K562 (cell line): ENCODE measurements around the gene FXR1. TPM values are rescaled to one million over a fixed set of nuclear protein-coding genes. Genes with fewer than 3 reads are reported as not detected.

ENCODE experiments used
- MCM2 ChIP-seq: fragments of 450-650 bp; IDR thresholded peaks from 2 replicates; pipeline ENCODE4 v1.6.1; 2017; ENCODE audit warnings: low read depth, mild to moderate bottlenecking
- POLR2AphosphoS5 ChIP-seq: IDR thresholded peaks from 2 replicates; pipeline ENCODE4 v1.6.1; 2011; ENCODE audit warnings: mild to moderate bottlenecking, low read depth, low read length, moderate library complexity; ENCODE audit not compliant: control insufficient read depth, insufficient read depth
- SRSF9 ChIP-seq: fragments of 200-400 bp; formaldehyde crosslinking; IDR thresholded peaks from 2 replicates; pipeline ENCODE4 v1.6.1; 2017; ENCODE audit warnings: low read depth, low read length, borderline replicate concordance
- SUPT5H ChIP-seq: fragments of 450-650 bp; IDR thresholded peaks from 2 replicates; pipeline ENCODE4 v1.6.1; 2016
- ZBTB12 ChIP-seq: fragments of 250-450 bp; sonication (Bioruptor Pico); IDR thresholded peaks from 2 replicates; pipeline ENCODE4 v1.4.0; 2020
- ZNF143 ChIP-seq: sonication (generic); formaldehyde crosslinking; IDR thresholded peaks from 2 replicates; pipeline ENCODE4 v1.9.0; 2022; ENCODE audit warnings: mild to moderate bottlenecking, missing genetic modification reagents
- ZNF445 ChIP-seq: fragments of 250-450 bp; sonication (Bioruptor Pico); IDR thresholded peaks from 2 replicates; pipeline ENCODE4 v1.4.0; 2020; ENCODE audit warnings: low read depth, mild to moderate bottlenecking, moderate library complexity
- polyA plus RNA-seq, 8 experiments: library from polyadenylated mRNA; depleted of rRNA in 4 of 8; stranded (reverse) in 5 of 8; unstranded in 3 of 8; fragments of >200 nt; fragmentation: Nextera tagmentation in 2 of 8; fragmentation: Illumina TruSeq in 1 of 8; extraction: Ambion mirVana in 2 of 8; extraction: Trizol in 1 of 8; gene quantifications; 2 replicates each; pipeline versions ENCODE4 v1.2.1 to v1.2.3, GENCODE V29; 2011 to 2014; ENCODE audit warnings: inconsistent platforms in 1 of 8, missing spikeins in 1 of 8
- total RNA-seq, 7 experiments: library from RNA; depleted of rRNA in 6 of 7; stranded (reverse); fragments of >200 nt in 6 of 7; fragmentation: Illumina TruSeq in 2 of 7; extraction: Trizol in 2 of 7; gene quantifications; 2 replicates each; pipeline versions ENCODE4 v1.2.1 to v1.2.3, GENCODE V29; 2011 to 2021; ENCODE audit warnings: low replicate concordance in 1 of 7
- TF ChIP-seq, protein P1 (sequence below), 2 experiments: fragments of 450-650 bp in 1 of 2; sonication (generic) in 1 of 2; formaldehyde crosslinking in 1 of 2; IDR thresholded peaks; 2 replicates each; pipeline versions ENCODE4 v1.7.1 to v1.9.0; 2016 to 2022; ENCODE audit warnings: inconsistent platforms in 1 of 2, mild to moderate bottlenecking in 1 of 2, missing genetic modification reagents in 1 of 2
- TF ChIP-seq, protein P2 (sequence below): fragments of 450-650 bp; IDR thresholded peaks from 2 replicates; pipeline ENCODE4 v1.6.1; 2016; ENCODE audit warnings: low read depth, mild to moderate bottlenecking, moderate library complexity
- TF ChIP-seq, protein P3 (sequence below): fragments of 250-450 bp; sonication (Bioruptor Pico); IDR thresholded peaks from 2 replicates; pipeline ENCODE4 v1.4.0; 2020; ENCODE audit warnings: mild to moderate bottlenecking, moderate library complexity

The FXR1 gene
- total and polyA plus RNA-seq, 9 of the 15 experiments (the other 6 are each of a cell fraction or from before 2014, with no cell fraction given): 59.4 to 177 (median 136) TPM

DNA sequence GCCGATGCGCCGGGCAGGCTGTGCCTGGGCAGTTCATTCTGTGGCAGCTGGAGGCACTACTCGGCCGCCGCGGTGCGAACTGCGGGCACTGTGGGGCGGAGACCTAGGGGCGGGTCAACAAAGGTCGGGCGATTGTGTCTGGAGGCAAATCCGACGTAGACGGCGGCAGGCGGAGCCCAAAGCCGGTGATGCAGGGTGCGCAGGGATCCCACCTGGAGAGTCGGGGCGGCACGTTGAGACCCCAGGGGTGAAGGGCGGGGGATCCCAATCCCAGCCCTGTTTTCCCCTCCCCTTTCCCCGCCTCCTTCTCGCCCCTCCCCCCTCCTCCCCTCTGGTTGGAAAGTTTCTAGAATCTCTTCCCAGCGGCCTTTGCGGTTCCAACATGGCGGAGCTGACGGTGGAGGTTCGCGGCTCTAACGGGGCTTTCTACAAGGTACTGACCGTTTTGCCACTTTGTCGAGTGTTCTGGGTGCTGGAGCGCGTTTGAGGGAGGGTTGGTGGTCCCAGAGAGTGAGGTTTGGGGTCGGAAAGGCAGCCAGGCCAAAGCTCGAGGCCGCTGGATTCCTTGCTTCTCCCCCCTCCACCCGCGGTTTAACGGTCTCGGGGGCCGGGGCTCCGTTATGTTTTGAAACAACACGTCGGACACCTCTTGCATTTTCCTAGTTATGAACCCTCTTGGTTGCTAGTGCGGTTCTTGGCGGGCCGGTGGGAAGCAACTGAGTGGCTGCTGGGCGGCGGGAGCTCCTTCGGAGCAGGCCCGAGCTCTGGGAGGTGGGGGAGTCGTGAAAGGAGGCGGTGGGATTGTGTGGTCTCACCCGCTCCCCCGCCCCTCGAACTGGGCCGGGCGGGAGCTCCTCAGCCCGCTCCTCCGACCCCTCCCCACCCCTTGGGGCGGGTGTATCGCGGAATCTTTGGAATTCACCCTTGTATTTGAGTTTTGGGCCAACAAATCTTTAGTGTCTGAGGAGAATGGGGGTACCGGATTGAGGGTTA, at the start of gene FXR1 (continued):
- TF ChIP-seq, protein P1, sequence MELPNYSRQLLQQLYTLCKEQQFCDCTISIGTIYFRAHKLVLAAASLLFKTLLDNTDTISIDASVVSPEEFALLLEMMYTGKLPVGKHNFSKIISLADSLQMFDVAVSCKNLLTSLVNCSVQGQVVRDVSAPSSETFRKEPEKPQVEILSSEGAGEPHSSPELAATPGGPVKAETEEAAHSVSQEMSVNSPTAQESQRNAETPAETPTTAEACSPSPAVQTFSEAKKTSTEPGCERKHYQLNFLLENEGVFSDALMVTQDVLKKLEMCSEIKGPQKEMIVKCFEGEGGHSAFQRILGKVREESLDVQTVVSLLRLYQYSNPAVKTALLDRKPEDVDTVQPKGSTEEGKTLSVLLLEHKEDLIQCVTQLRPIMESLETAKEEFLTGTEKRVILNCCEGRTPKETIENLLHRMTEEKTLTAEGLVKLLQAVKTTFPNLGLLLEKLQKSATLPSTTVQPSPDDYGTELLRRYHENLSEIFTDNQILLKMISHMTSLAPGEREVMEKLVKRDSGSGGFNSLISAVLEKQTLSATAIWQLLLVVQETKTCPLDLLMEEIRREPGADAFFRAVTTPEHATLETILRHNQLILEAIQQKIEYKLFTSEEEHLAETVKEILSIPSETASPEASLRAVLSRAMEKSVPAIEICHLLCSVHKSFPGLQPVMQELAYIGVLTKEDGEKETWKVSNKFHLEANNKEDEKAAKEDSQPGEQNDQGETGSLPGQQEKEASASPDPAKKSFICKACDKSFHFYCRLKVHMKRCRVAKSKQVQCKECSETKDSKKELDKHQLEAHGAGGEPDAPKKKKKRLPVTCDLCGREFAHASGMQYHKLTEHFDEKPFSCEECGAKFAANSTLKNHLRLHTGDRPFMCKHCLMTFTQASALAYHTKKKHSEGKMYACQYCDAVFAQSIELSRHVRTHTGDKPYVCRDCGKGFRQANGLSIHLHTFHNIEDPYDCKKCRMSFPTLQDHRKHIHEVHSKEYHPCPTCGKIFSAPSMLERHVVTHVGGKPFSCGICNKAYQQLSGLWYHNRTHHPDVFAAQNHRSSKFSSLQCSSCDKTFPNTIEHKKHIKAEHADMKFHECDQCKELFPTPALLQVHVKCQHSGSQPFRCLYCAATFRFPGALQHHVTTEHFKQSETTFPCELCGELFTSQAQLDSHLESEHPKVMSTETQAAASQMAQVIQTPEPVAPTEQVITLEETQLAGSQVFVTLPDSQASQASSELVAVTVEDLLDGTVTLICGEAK (IDR thresholded peaks at IDR 0.05): no peak
- TF ChIP-seq, protein P1 (CRISPR knock-in tag; IDR thresholded peaks at IDR 0.05): no peak
- TF ChIP-seq SRSF9 (no peak), POLR2AphosphoS5 (peak; percentile 95), SUPT5H (peak; percentile 97), ZNF445 (CRISPR knock-in tag) (no peak), ZNF143 (CRISPR knock-in tag) (peak; percentile 76), ZBTB12 (no peak), MCM2 (no peak)
- TF ChIP-seq, protein P2, sequence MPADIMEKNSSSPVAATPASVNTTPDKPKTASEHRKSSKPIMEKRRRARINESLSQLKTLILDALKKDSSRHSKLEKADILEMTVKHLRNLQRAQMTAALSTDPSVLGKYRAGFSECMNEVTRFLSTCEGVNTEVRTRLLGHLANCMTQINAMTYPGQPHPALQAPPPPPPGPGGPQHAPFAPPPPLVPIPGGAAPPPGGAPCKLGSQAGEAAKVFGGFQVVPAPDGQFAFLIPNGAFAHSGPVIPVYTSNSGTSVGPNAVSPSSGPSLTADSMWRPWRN: no peak
- TF ChIP-seq, protein P3, sequence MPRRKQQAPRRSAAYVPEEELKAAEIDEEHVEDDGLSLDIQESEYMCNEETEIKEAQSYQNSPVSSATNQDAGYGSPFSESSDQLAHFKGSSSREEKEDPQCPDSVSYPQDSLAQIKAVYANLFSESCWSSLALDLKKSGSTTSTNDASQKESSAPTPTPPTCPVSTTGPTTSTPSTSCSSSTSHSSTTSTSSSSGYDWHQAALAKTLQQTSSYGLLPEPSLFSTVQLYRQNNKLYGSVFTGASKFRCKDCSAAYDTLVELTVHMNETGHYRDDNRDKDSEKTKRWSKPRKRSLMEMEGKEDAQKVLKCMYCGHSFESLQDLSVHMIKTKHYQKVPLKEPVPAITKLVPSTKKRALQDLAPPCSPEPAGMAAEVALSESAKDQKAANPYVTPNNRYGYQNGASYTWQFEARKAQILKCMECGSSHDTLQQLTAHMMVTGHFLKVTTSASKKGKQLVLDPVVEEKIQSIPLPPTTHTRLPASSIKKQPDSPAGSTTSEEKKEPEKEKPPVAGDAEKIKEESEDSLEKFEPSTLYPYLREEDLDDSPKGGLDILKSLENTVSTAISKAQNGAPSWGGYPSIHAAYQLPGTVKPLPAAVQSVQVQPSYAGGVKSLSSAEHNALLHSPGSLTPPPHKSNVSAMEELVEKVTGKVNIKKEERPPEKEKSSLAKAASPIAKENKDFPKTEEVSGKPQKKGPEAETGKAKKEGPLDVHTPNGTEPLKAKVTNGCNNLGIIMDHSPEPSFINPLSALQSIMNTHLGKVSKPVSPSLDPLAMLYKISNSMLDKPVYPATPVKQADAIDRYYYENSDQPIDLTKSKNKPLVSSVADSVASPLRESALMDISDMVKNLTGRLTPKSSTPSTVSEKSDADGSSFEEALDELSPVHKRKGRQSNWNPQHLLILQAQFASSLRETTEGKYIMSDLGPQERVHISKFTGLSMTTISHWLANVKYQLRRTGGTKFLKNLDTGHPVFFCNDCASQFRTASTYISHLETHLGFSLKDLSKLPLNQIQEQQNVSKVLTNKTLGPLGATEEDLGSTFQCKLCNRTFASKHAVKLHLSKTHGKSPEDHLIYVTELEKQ (CRISPR knock-in tag): no peak
